H9 (cell line): Measurements from ENCODE around the gene EOMES. TPM values are rescaled to one million over a fixed set of nuclear protein-coding genes. Genes with fewer than 3 reads are reported as not detected.

Experiments used
- DNase-seq: peaks from one replicate; pipeline ENCODE4 v3.0.0-alpha.2; 2017
- H2AFZ ChIP-seq: one replicate; pipeline ENCODE4 v1.6.1; 2013; ENCODE audit warnings: mild to moderate bottlenecking, low read length, control low read depth, moderate library complexity
- H2AK5ac ChIP-seq: 2 replicates; pipeline ENCODE4 v1.6.1; 2013; ENCODE audit warnings: low read length, control low read depth, mixed read lengths; ENCODE audit not compliant: insufficient read length
- H2BK120ac ChIP-seq: one replicate; pipeline ENCODE4 v1.6.1; 2013; ENCODE audit warnings: low read depth, mild to moderate bottlenecking, low read length, control low read depth, inconsistent platforms; ENCODE audit not compliant: poor library complexity, severe bottlenecking
- H2BK12ac ChIP-seq: 2 replicates; pipeline ENCODE4 v1.6.1; 2013; ENCODE audit warnings: low read length, control low read depth, mixed read lengths, low read depth; ENCODE audit not compliant: insufficient read length
- H2BK15ac ChIP-seq: 2 replicates; pipeline ENCODE4 v1.6.1; 2013; ENCODE audit warnings: low read depth, low read length, control low read depth
- H2BK20ac ChIP-seq: one replicate; pipeline ENCODE4 v1.6.1; 2013; ENCODE audit warnings: low read depth, mild to moderate bottlenecking, low read length, control low read depth, inconsistent platforms; ENCODE audit not compliant: poor library complexity, severe bottlenecking
- H2BK5ac ChIP-seq: 2 replicates; pipeline ENCODE4 v1.6.1; 2013; ENCODE audit warnings: low read length, control low read depth, mixed read lengths; ENCODE audit not compliant: insufficient read length
- H3K14ac ChIP-seq: 2 replicates; pipeline ENCODE4 v1.6.1; 2013; ENCODE audit warnings: low read length, control low read depth; ENCODE audit not compliant: insufficient read depth
- H3K18ac ChIP-seq: 2 replicates; pipeline ENCODE4 v1.6.1; 2013; ENCODE audit warnings: low read depth, mild to moderate bottlenecking, mixed read lengths, low read length, control low read depth; ENCODE audit not compliant: insufficient read length
- H3K23ac ChIP-seq: 2 replicates; pipeline ENCODE4 v1.6.1; 2013; ENCODE audit warnings: low read length, control low read depth, mixed read lengths, low read depth; ENCODE audit not compliant: insufficient read length
- H3K23me2 ChIP-seq: 2 replicates; pipeline ENCODE4 v1.6.1; 2013; ENCODE audit warnings: low read depth, mild to moderate bottlenecking, mixed read lengths, low read length, control low read depth; ENCODE audit not compliant: insufficient read length, poor library complexity, severe bottlenecking
- H3K27ac ChIP-seq: 2 replicates; pipeline ENCODE4 v1.5.1; 2013; ENCODE audit warnings: low read length, control low read depth, mixed read lengths, low read depth; ENCODE audit not compliant: insufficient read length
- H3K27me3 ChIP-seq: 2 replicates; pipeline ENCODE4 v1.6.1; 2013; ENCODE audit warnings: low read length, control low read depth, inconsistent platforms; ENCODE audit not compliant: insufficient read depth
- H3K4ac ChIP-seq: 2 replicates; pipeline ENCODE4 v1.6.1; 2013; ENCODE audit warnings: low read depth, mild to moderate bottlenecking, control low read depth, inconsistent platforms, low read length, moderate library complexity
- H3K4me1 ChIP-seq: 2 replicates; pipeline ENCODE4 v1.6.1; 2013; ENCODE audit warnings: low read length, control low read depth, inconsistent platforms; ENCODE audit not compliant: insufficient read depth
- H3K4me2 ChIP-seq: 2 replicates; pipeline ENCODE4 v1.6.1; 2013; ENCODE audit warnings: low read length, control low read depth, mixed read lengths; ENCODE audit not compliant: insufficient read length, insufficient read depth
- H3K56ac ChIP-seq: 2 replicates; pipeline ENCODE4 v1.6.1; 2013; ENCODE audit warnings: low read depth, mild to moderate bottlenecking, mixed read lengths, low read length, control low read depth; ENCODE audit not compliant: insufficient read length
- H3K79me1 ChIP-seq: 2 replicates; pipeline ENCODE4 v1.6.1; 2013; ENCODE audit warnings: low read depth, mild to moderate bottlenecking, moderate library complexity, low read length, control low read depth, inconsistent platforms; ENCODE audit not compliant: insufficient read depth, poor library complexity, severe bottlenecking
- H3K79me2 ChIP-seq: 2 replicates; pipeline ENCODE4 v1.6.1; 2013; ENCODE audit warnings: low read length, control low read depth, inconsistent platforms; ENCODE audit not compliant: insufficient read depth
- H3K9ac ChIP-seq: 2 replicates; pipeline ENCODE4 v1.6.1; 2013; ENCODE audit warnings: low read length, control low read depth, mixed read lengths; ENCODE audit not compliant: insufficient read length; ENCODE audit errors: extremely low read depth
- H3K9me3 ChIP-seq: one replicate; pipeline ENCODE4 v1.6.1; 2013; ENCODE audit warnings: low read depth, low read length, inconsistent platforms; ENCODE audit not compliant: control insufficient read depth
- H3T11ph ChIP-seq: one replicate; pipeline ENCODE4 v1.6.1; 2013; ENCODE audit warnings: mild to moderate bottlenecking, low read length, control low read depth, inconsistent platforms
- H4K20me1 ChIP-seq: one replicate; pipeline ENCODE4 v1.6.1; 2013; ENCODE audit not compliant: control insufficient read depth, insufficient read length, insufficient read depth
- H4K5ac ChIP-seq: 2 replicates; pipeline ENCODE4 v1.6.1; 2013; ENCODE audit warnings: low read depth, mild to moderate bottlenecking, mixed read lengths, low read length, control low read depth; ENCODE audit not compliant: insufficient read length
- H4K8ac ChIP-seq: replicated peaks from 2 replicates; pipeline ENCODE4 v1.6.1; 2013; ENCODE audit warnings: low read length, control low read depth, mixed read lengths, low read depth; ENCODE audit not compliant: insufficient read length
- H4K91ac ChIP-seq: 2 replicates; pipeline ENCODE4 v1.6.1; 2013; ENCODE audit warnings: low read depth, mild to moderate bottlenecking, moderate library complexity, mixed read lengths, low read length, control low read depth; ENCODE audit not compliant: insufficient read length
- H3K27ac Mint-ChIP-seq, 3 experiments: 2 replicates in 2 of 3; 3 replicates in 1 of 3; pipeline ENCODE4 v1.8.0; 2020 to 2021; ENCODE audit warnings: mixed read lengths in 3 of 3, mild to moderate bottlenecking in 1 of 3, moderate library complexity in 1 of 3
- H3K27me3 Mint-ChIP-seq: 2 replicates; pipeline ENCODE4 v1.8.0; 2021; ENCODE audit warnings: low read depth, mild to moderate bottlenecking, moderate library complexity, mixed read lengths
- H3K36me3 Mint-ChIP-seq, 3 experiments: 2 replicates in 2 of 3; 3 replicates in 1 of 3; pipeline ENCODE4 v1.8.0; 2020 to 2021; ENCODE audit warnings: low read depth in 3 of 3, mixed read lengths in 3 of 3; ENCODE audit not compliant: insufficient read depth in 1 of 3
- H3K4me1 Mint-ChIP-seq, 2 experiments: 2 replicates each; pipeline ENCODE4 v1.8.0; 2020; ENCODE audit warnings: mixed read lengths in 2 of 2
- H3K4me3 Mint-ChIP-seq, 2 experiments: 2 replicates in 1 of 2; 3 replicates in 1 of 2; pipeline ENCODE4 v1.8.0; 2020 to 2021; ENCODE audit warnings: mild to moderate bottlenecking in 2 of 2, mixed read lengths in 2 of 2, moderate library complexity in 1 of 2
- H3K9me3 Mint-ChIP-seq, 2 experiments: 2 replicates in 1 of 2; 3 replicates in 1 of 2; pipeline ENCODE4 v1.8.0; 2020; ENCODE audit warnings: mild to moderate bottlenecking in 2 of 2, mixed read lengths in 2 of 2, moderate library complexity in 1 of 2
- WGBS: extraction: QIAGEN DNeasy Blood & Tissue Kit; methylation state at CpG from one replicate; pipeline ENCODE4 v1.1.7; 2013; ENCODE audit warnings: missing lambda C conversion rate, low lambda C conversion rate, mixed read lengths; ENCODE audit not compliant: insufficient read length; ENCODE audit errors: extremely low coverage; 5-methylcytosine and 5-hydroxymethylcytosine counted together
- total RNA-seq: library from RNA; stranded (reverse); gene quantifications from 2 replicates; pipeline ENCODE4 v1.2.1, GENCODE V29; 2021
- TF ChIP-seq, protein P1 (sequence below): fragments of 200-600 bp; sonication (generic); conservative IDR thresholded peaks from 3 replicates; pipeline ENCODE4 v1.8.0; 2021; ENCODE audit warnings: antibody characterized with exemption, mild to moderate bottlenecking

Gene EOMES
- total RNA-seq, 1 experiment from 2014 or later, result 1.7 TPM

DNA sequence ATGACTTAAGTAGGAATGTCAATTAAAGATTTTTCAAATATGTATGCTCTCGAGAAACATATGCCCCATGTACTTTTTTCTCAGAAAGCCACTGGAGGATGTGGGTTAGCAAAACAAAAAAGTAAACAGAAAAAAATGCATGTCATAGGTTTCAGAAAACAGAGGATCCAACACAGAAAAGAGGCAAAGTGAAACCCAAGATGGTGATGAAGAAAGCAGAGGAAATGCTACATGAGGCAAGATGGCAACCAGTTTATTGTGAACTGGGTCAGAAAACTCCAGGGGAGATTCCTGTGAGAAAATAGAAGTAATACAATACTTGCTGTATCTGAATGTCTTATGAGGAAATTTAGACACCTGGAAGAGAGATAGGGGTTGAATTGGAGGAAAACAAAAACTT lies 30.8 kb upstream of the EOMES start:
- Histone ChIP-seq H3K18ac (no peak overlapping the region), H3K23me2 (no peaks in the 10 kb centered on the region), H3K4me1 (no peaks in the 10 kb centered on the region), H2BK120ac (no peak overlapping the region), H3K14ac (no peak overlapping the region), H3K4me2 (no peak overlapping the region), H2BK20ac (no peak overlapping the region), H4K91ac (no peak overlapping the region), H4K20me1 (no peaks in the 10 kb centered on the region), H3K9ac (no peak overlapping the region), H2BK5ac (no peak overlapping the region), H4K5ac (no peak overlapping the region), H2BK15ac (no peak overlapping the region), H2AFZ (no peak overlapping the region), H3K23ac (no peak overlapping the region), H3K27ac (no peak overlapping the region), H3K4ac (no peak overlapping the region), H3T11ph (no peak overlapping the region), H3K27me3 (no peaks in the 10 kb centered on the region), H4K8ac (no peak overlapping the region), H3K9me3 (no peaks in the 10 kb centered on the region), H2AK5ac (no peak overlapping the region), H3K79me2 (no peaks in the 10 kb centered on the region), H3K79me1 (no peaks in the 10 kb centered on the region), H2BK12ac (no peak overlapping the region), H3K56ac (no peak overlapping the region)
- Mint-ChIP-seq H3K4me1 (peaks cover 0 to 3% of the 10 kb centered on the region in 2 experiments; a peak in 1 of 4 replicates), H3K36me3 (no peaks in the 10 kb centered on the region), H3K9me3 (no peaks in the 10 kb centered on the region; a peak in 2 of 5 replicates), H3K27me3 (peaks cover 4% of the 10 kb centered on the region), H3K4me3 (no peak overlapping the region), H3K27ac (no peak overlapping the region)
- WGBS, result no CpG with 5 or more reads among the region's 1 CpG
- TF ChIP-seq, protein P1, sequence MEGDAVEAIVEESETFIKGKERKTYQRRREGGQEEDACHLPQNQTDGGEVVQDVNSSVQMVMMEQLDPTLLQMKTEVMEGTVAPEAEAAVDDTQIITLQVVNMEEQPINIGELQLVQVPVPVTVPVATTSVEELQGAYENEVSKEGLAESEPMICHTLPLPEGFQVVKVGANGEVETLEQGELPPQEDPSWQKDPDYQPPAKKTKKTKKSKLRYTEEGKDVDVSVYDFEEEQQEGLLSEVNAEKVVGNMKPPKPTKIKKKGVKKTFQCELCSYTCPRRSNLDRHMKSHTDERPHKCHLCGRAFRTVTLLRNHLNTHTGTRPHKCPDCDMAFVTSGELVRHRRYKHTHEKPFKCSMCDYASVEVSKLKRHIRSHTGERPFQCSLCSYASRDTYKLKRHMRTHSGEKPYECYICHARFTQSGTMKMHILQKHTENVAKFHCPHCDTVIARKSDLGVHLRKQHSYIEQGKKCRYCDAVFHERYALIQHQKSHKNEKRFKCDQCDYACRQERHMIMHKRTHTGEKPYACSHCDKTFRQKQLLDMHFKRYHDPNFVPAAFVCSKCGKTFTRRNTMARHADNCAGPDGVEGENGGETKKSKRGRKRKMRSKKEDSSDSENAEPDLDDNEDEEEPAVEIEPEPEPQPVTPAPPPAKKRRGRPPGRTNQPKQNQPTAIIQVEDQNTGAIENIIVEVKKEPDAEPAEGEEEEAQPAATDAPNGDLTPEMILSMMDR, result no peak
- DNase-seq, result no peak
